IPS-NIHi7 (cell line): ENCODE data around the gene GSTT4.
A peak's percentile ranks its signal among the peaks of the same experiment; 100 is the strongest.
"Not testable (repeated sequence)": the region's sequence is repeated elsewhere in the genome, so short reads cannot be mapped to it uniquely, and the experiment has no call there.

Experiments
- DNase-seq: peaks from one replicate; pipeline ENCODE4 v3.0.0; 2012; ENCODE audit warnings: mixed read lengths; ENCODE audit errors: extremely low spot score

The GSTT4 gene

GRCh38 chr22:24025475-24025874 lies 20.2 kb upstream of the GSTT4 start:
- DNase-seq, result no peak

- no peak for DNase-seq
Measured at GRCh38 chr22:24024354-24024753, 19.1 kb upstream of the GSTT4 start.

- DNase-seq, result no peak
Measured at GRCh38 chr22:24023204-24023789, 18.0 kb upstream of the GSTT4 start.

DNA sequence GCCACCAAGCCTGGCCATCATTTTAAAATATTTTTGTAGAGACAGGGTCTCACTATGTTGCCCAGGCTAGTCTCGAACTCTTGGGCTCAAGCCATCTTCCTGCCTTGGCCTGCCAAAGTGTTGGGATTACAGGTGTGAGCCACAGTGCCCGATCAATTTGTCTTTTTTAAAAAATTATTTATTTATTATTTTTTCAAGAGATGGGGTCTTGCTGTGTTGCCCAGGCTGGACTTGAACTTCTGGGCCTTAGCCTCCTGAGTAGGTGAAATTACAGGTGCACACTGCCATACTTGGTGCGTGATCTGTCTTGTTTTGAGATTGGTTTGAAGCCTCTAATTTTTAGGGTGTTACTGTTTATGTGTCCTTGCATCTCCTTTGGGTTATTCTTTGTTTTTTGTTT lies 16.1 kb upstream of the GSTT4 start:
- no peak for DNase-seq

DNA sequence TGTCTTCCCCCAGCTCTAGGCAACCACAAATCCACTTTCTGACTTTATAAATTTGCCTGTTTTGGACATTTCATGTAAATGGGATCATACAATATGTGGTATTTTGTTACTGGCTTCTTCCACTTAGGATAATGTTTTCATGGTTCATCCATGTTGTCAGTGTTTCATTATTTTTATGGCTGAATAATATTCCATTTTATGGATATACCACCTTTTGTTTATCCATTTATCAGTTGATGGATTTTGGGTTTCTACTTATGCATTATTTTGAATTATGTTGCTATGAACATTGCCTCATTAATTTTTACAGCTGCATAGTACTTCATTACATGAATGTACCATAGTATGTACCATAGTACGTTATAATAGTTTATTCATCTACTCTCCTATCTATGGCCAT lies 10.9 kb upstream of the GSTT4 start:
- no peak for DNase-seq

DNA sequence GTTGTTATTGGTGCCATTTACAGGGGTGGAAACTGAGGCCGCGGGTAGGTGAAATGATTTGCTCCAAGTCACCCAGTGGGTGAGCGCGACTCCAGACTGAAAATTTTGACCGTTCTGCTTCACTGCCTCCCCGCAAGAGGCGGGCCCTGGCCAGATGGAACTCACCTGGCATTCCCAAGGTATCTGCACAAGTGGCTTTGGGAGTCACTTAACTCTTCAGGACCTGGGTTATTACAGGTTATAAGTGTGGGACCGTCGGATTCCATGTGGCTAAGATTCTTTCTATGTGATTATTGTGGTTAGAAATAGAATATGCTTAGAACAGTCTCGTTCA lies 6.4 kb upstream of the GSTT4 start:
- DNase-seq, result peak; percentile 35

DNA sequence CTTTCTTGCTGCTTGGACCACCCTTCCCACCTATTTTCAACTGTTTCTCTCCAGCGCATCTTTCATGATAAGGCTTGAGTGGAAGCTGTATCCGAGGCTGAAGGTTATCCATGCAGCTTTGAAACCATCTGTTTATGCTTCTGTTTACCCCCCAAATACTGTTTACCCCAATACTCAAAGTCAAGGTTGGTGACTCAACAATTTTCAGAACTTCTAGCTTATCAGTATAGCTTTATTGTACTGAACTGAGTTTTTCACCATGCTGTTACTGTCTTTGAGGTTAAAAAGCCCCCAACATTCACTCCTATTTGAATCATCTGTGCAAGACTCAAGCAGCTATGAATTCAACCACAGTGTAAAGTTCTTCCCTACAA lies 4.8 kb upstream of the GSTT4 start:
- DNase-seq, result no peak

- no peak for DNase-seq
Measured at GRCh38 chr22:24009227-24010017, 4.2 kb upstream of the GSTT4 start.

GRCh38 chr22:24008381-24009226 lies 3.4 kb upstream of the GSTT4 start:
- DNase-seq, result no peak

DNA sequence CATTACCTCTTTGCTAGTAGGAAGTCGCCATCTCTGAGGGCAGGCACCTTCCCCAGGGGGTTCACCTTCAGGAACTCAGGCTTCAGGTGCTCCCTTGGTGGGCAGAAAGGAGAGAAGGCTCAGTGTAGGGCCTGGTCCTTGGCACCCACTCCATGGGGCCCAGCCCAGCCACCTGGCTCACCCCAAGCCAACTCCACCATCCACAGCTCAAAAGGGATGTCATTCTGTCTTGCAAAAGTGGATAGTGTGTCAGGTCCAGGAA lies 2.7 kb upstream of the GSTT4 start:
- no peak for DNase-seq

- no peak for DNase-seq
Measured at GRCh38 chr22:24007253-24008021, 2.2 kb upstream of the GSTT4 start.

- DNase-seq, result no peak
Measured at GRCh38 chr22:24006914-24007214, 1.6 kb upstream of the GSTT4 start.

- DNase-seq, result no peak
Measured at GRCh38 chr22:24006207-24006913, 1.1 kb upstream of the GSTT4 start.

DNA sequence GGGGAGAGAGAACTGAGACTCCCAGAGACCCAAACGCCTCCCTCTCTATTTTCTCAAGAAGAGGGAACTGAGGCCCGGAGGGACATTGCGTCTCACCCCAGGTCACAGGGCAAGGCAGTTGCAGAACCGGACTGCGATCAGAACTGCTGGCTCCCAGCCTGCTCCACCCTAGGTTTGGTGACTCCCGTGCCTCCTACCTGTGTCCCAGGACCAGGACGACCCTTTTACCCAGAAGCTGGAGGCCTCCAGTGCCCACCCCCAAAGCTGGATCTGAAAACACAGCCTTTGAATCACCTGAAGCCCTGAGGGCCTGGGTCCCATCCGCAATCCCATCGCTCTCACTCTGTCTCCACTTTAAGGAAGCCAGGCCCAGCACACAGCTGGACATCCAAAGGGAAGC lies 1.4 kb downstream of the GSTT4 start:
- peak; percentile 13 for DNase-seq

GRCh38 chr22:24002851-24003250 lies 2.4 kb downstream of the GSTT4 start:
- DNase-seq, result no peak

DNA sequence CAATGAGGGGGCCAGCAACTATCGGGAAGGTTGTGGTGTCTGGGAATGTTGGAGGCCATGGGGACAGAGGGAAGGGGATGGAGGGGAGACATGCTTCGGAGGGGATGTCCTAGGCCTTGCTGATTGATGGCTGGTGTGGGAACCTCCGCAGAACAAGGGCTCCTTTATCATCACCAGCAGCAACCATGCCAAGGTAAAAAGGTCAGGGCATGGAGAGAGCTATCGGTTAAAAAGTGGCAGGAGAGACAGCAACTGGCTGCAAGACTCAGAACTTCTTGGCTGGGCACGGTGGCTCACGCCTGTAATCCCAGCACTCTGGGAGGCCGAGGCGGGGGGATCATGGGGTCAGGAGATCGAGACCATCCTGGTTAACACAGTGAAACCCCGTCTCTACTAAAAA lies 3.0 kb downstream of the GSTT4 start:
- no peak for DNase-seq

GRCh38 chr22:24001314-24001713 lies 3.9 kb downstream of the GSTT4 start:
- DNase-seq, result peak; percentile 67

- not testable (repeated sequence) for DNase-seq
Measured at GRCh38 chr22:23999779-24000178, 5.5 kb downstream of the GSTT4 start.

DNA sequence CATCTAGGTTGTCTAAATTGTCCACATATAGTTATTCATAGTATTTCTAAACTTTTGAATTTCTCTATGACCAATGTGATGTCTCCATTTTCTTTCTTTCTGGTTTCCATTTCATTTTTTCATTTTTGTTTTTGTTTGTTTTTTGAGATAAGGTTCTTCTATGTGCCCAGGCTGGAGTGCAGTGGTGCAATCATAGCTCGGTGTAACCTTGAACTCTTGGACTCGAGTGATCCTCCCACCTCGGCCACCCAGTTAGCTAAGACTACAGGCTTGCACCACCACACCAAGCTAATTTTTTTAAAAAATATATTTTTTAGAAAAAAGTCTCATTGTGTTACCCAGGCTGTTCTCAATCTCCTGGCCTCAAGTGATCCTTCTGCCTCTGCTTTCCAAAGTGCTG lies 8.2 kb downstream of the GSTT4 start:
- no peak for DNase-seq

DNA sequence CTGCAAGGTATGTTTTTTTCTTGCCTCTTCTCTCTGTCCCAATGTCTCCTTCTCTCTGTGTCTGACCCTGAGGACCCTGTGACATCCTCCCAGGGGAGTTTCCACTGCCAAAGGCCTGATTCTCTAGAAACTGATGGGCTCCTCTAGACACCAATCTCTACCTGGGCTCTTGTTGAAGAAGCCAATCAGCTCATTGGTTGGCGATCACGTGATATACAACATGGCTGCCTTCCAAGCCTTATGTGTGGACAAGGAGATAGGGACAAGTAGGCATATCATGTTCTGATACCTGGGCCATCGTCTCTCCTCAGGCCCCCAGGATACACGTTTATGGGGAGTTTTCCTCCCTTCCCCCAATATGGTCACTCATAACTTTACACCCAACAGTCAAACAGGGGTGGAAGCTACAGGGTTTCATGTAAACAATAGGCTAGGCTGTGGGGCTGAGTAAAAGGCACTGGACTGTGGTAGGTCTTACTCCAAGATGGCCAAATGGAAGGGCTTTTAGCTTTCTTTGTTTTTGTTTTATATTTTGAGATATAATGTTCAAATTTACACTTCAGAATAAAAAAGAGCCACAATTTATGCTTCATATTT lies 11.6 kb downstream of the GSTT4 start:
- DNase-seq, result peak; percentile 2

DNA sequence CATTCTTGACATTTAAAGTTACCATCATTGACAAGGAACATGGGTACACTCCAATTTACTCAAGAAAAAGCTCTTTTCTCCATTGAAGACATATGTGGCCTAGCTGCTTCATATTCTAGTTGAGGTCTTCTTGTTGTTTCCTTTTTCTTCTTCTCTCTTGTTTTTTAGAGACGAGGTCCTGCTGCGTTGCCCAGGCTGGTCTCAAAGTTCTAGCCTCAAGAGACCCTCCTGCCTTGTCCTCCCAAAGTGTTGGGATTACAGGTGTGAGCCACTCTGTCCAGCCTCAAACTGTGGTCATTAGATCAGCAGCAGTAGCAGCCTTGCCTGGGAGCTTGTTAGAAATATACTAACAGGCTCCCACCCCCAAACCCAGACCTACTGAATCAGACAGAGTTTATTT lies 12.2 kb downstream of the GSTT4 start:
- not testable (repeated sequence) for DNase-seq
